Caco-2 (cell line): Measurements from ENCODE around the gene EIF3D. TPM values are rescaled to one million over a fixed set of nuclear protein-coding genes. Genes with fewer than 3 reads are reported as not detected.

ENCODE experiments used
- BruUV-seq: library from RNA; stranded (reverse); fragments of 400-500 nt; replicated peaks from 2 replicates; lab custom pipeline; 2021; lab: Mats Ljungman, UMichigan
- CTCF ChIA-PET: fragments of 300-600 bp; sonication (Branson Sonifier 250); formaldehyde crosslinking; loops from one replicate; lab custom pipeline; 2022; ENCODE audit warnings: antibody characterized with exemption; lab: Charles Lee
- POLR2A ChIA-PET: fragments of 300-600 bp; sonication (Branson Sonifier 250); formaldehyde crosslinking; loops from one replicate; lab custom pipeline; 2022; ENCODE audit warnings: antibody characterized with exemption; lab: Charles Lee
- DNase-seq, 2 experiments: peaks; one replicate each; pipeline versions ENCODE4 v3.0.0 to v3.0.0-alpha.2; 2020 to 2022
- H3K27me3 ChIP-seq: replicated peaks from 2 replicates; pipeline ENCODE4 v1.6.0; 2011; ENCODE audit warnings: low read length; ENCODE audit not compliant: control insufficient read depth, insufficient read depth
- H3K36me3 ChIP-seq: 2 replicates; pipeline ENCODE4 v1.5.1; 2011; ENCODE audit warnings: low read length; ENCODE audit not compliant: control insufficient read depth, insufficient read depth
- H3K4me1 ChIP-seq: fragments of 250-450 bp; sonication (Bioruptor Pico); 2 replicates; pipeline ENCODE4 v1.5.1; 2020; ENCODE audit warnings: mild to moderate bottlenecking
- H3K4me3 ChIP-seq: 2 replicates; pipeline ENCODE4 v1.5.1; 2011; ENCODE audit warnings: low read depth, mild to moderate bottlenecking, control low read depth, low read length
- H3K9me3 ChIP-seq: fragments of 250-450 bp; sonication (Bioruptor Pico); 2 replicates; pipeline ENCODE4 v1.5.1; 2020; ENCODE audit warnings: mild to moderate bottlenecking, moderate library complexity
- H3K27ac Mint-ChIP-seq: one replicate; pipeline ENCODE4 v1.8.0; 2022; ENCODE audit warnings: mixed read lengths; ENCODE audit not compliant: unreplicated experiment
- H3K27me3 Mint-ChIP-seq: one replicate; pipeline ENCODE4 v1.8.0; 2022; ENCODE audit warnings: mixed read lengths; ENCODE audit not compliant: insufficient read depth, unreplicated experiment
- H3K36me3 Mint-ChIP-seq: one replicate; pipeline ENCODE4 v1.8.0; 2022; ENCODE audit warnings: mild to moderate bottlenecking, mixed read lengths; ENCODE audit not compliant: insufficient read depth, unreplicated experiment
- H3K4me1 Mint-ChIP-seq: one replicate; pipeline ENCODE4 v1.8.0; 2022; ENCODE audit warnings: low read depth, mixed read lengths; ENCODE audit not compliant: unreplicated experiment
- H3K4me3 Mint-ChIP-seq: one replicate; pipeline ENCODE4 v1.8.0; 2022; ENCODE audit warnings: mild to moderate bottlenecking, moderate library complexity, mixed read lengths; ENCODE audit not compliant: unreplicated experiment
- H3K9me3 Mint-ChIP-seq: one replicate; pipeline ENCODE4 v1.8.0; 2022; ENCODE audit warnings: mixed read lengths; ENCODE audit not compliant: unreplicated experiment
- intact Hi-C: fragments of 100-400 bp; cut with micrococcal nuclease; formaldehyde crosslinking; loops from one replicate; pipeline ENCODE4 v1.10.0; 2022; ENCODE audit not compliant: unreplicated experiment
- total RNA-seq: library from RNA; stranded (reverse); gene quantifications from 2 replicates; pipeline ENCODE4 v1.2.3, GENCODE V29; 2022
- TF ChIP-seq, protein P1 (sequence below), 2 experiments: fragments of 200-600 bp in 1 of 2; IDR thresholded peaks; 1 replicate in 1 of 2; 2 replicates in 1 of 2; pipeline versions ENCODE4 v1.5.1 to v1.8.0; 2011 to 2022; ENCODE audit warnings: antibody characterized with exemption in 1 of 2, control low read depth in 1 of 2, inconsistent platforms in 1 of 2, low read depth in 1 of 2, low read length in 1 of 2, mild to moderate bottlenecking in 1 of 2, moderate library complexity in 1 of 2; ENCODE audit not compliant: insufficient read depth in 1 of 2, severe bottlenecking in 1 of 2, unreplicated experiment in 1 of 2

Gene EIF3D
- total RNA-seq, 1 experiment from 2014 or later: 250 TPM

DNA sequence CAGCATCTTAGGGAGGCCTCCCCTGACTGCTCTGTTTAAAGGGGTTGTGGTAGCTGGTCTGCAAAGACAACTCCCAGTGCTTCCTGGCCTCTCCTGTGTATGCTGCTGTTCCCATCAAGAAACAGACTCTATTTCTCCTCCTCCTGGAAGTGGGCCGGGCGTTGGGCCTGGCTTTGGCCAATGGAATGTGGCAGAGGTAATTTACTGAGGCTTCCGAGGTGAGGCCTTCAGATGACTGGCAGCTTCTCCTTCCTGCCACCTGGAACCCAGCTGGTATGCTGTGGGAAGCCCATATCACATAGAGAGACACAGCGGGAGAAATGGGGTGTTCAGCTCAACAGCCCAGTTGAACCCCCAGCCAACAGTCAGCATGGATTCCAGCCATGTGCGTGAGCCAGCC, 25.1 kb upstream of the EIF3D start:
- Mint-ChIP-seq H3K27ac (no peak overlapping the region), H3K4me3 (no peak overlapping the region), H3K9me3 (no peaks in the 10 kb centered on the region), H3K4me1 (no peaks in the 10 kb centered on the region), H3K36me3 (no peaks in the 10 kb centered on the region), H3K27me3 (peaks cover 14% of the 10 kb centered on the region)
- Histone ChIP-seq H3K4me1 (no peaks in the 10 kb centered on the region), H3K9me3 (no peaks in the 10 kb centered on the region), H3K27me3 (no peaks in the 10 kb centered on the region), H3K4me3 (no peak overlapping the region), H3K36me3 (no peaks in the 10 kb centered on the region)
- TF ChIP-seq, protein P1, sequence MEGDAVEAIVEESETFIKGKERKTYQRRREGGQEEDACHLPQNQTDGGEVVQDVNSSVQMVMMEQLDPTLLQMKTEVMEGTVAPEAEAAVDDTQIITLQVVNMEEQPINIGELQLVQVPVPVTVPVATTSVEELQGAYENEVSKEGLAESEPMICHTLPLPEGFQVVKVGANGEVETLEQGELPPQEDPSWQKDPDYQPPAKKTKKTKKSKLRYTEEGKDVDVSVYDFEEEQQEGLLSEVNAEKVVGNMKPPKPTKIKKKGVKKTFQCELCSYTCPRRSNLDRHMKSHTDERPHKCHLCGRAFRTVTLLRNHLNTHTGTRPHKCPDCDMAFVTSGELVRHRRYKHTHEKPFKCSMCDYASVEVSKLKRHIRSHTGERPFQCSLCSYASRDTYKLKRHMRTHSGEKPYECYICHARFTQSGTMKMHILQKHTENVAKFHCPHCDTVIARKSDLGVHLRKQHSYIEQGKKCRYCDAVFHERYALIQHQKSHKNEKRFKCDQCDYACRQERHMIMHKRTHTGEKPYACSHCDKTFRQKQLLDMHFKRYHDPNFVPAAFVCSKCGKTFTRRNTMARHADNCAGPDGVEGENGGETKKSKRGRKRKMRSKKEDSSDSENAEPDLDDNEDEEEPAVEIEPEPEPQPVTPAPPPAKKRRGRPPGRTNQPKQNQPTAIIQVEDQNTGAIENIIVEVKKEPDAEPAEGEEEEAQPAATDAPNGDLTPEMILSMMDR (IDR thresholded peaks at IDR 0.05; ENCODE audit: insufficient read depth in 1 of 2, low read depth in 1 of 2, low read length in 1 of 2, severe bottlenecking in 1 of 2, unreplicated experiment in 1 of 2): no peak
- no peak for DNase-seq
- ChIA-PET CTCF (no interaction called here), POLR2A (no interaction called here)
- BruUV-seq: no TSS peak
- intact Hi-C loops: no loop called here

- H3K4me3 ChIP-seq: no peak overlapping the region
- POLR2A ChIA-PET: no interaction called here
- no peaks in the 10 kb centered on the region for H3K9me3 ChIP-seq
- TF ChIP-seq, protein P1 (IDR thresholded peaks at IDR 0.05; ENCODE audit: insufficient read depth in 1 of 2, low read depth in 1 of 2, low read length in 1 of 2, severe bottlenecking in 1 of 2, unreplicated experiment in 1 of 2): no peak
- no peaks in the 10 kb centered on the region for H3K4me1 ChIP-seq
- Mint-ChIP-seq H3K9me3 (no peaks in the 10 kb centered on the region), H3K36me3 (no peaks in the 10 kb centered on the region), H3K4me1 (no peaks in the 10 kb centered on the region), H3K4me3 (no peak overlapping the region), H3K27ac (no peak overlapping the region), H3K27me3 (peaks cover 14% of the 10 kb centered on the region)
- no peaks in the 10 kb centered on the region for H3K27me3 ChIP-seq
- no peaks in the 10 kb centered on the region for H3K36me3 ChIP-seq
- BruUV-seq: no TSS peak
- CTCF ChIA-PET: no interaction called here
- DNase-seq: no peak
- intact Hi-C loops: no loop called here
These were observed 23.3 kb upstream of the EIF3D start for GRCh38 chr22:36552289-36552688.

DNA sequence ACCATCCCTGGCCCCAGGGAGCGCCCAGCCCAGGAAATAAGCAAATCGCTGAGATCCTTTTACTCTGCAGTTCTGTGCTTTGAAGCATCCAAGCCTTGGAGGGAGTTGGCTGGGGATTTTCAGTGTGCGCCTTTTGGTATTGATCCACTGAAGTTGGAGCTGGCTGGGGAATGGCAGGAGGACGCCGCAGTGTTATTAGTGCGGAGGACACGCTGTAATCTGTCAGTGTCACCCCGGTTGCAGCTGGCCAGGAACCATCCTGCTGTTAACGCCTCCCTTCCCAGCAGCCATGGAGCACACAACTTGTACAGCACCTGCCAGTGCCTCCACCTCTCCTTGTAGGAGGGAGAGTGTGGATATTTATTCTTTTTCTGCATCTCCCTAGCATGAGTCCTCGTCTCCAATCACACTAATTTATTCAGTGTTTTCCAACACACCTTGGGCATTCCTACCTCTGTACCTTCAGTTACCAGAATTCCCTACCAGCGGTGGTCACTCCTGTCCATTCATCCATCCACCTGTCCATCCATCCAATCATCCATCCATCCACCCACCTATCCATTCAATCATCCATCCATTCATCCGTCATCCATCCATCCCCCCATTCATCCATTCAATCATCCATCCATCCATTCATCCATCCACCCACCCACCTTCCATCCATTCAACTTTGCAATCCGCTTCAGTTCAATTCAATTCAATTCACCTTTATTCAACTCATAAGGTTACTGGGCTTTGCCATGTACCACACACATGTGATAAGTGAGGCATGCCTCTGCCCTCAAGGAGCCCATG, 21.9 kb upstream of the EIF3D start:
- TF ChIP-seq, protein P1 (IDR thresholded peaks at IDR 0.05; ENCODE audit: insufficient read depth in 1 of 2, low read depth in 1 of 2, low read length in 1 of 2, severe bottlenecking in 1 of 2, unreplicated experiment in 1 of 2): no peak
- intact Hi-C loops: no loop called here
- Histone ChIP-seq H3K36me3 (no peaks in the 10 kb centered on the region), H3K9me3 (no peaks in the 10 kb centered on the region), H3K27me3 (no peaks in the 10 kb centered on the region), H3K4me1 (no peaks in the 10 kb centered on the region), H3K4me3 (no peak overlapping the region)
- no peaks in the 10 kb centered on the region for H3K9me3 Mint-ChIP-seq
- no peak overlapping the region for H3K27ac Mint-ChIP-seq
- peaks cover 13% of the 10 kb centered on the region for H3K27me3 Mint-ChIP-seq
- peaks cover 9% of the 10 kb centered on the region for H3K4me1 Mint-ChIP-seq
- BruUV-seq: no TSS peak
- no peaks in the 10 kb centered on the region for H3K36me3 Mint-ChIP-seq
- ChIA-PET CTCF (no interaction called here), POLR2A (no interaction called here)
- no peak overlapping the region for H3K4me3 Mint-ChIP-seq
- DNase-seq: no peak
